OCI-LY3 (cell line): ENCODE data around the gene OR8G5.

Experiments
- CTCF ChIP-seq: fragments of 200-600, 300-600 bp; sonication (generic); IDR thresholded peaks from 2 replicates; pipeline ENCODE4 v1.5.1; 2014; ENCODE audit warnings: antibody characterized with exemption, low read length, low read depth
- EZH2phosphoT487 ChIP-seq: fragments of 200-600 bp; shearing (Covaris generic); IDR thresholded peaks from 2 replicates; pipeline ENCODE4 v1.6.1; 2018; ENCODE audit warnings: antibody characterized with exemption, mixed run types, low read depth

GRCh38 chr11:124294687-124295086 is 38.5 kb downstream of the OR8G5 start:
- TF ChIP-seq EZH2phosphoT487 (no peak), CTCF (no peak)
